K562 treated with DMSO at 1 percent for 12 hours (cell line): ENCODE data around the gene PRMT7. TPM values are rescaled to one million over a fixed set of nuclear protein-coding genes. Genes with fewer than 3 reads are reported as not detected.

Experiments
- total RNA-seq: library from RNA; unstranded; fragments of 300-600 nt; gene quantifications from 2 replicates; pipeline ENCODE4 v1.2.3, GENCODE V29; 2022; ENCODE audit not compliant: insufficient read depth

Gene PRMT7, protein sequence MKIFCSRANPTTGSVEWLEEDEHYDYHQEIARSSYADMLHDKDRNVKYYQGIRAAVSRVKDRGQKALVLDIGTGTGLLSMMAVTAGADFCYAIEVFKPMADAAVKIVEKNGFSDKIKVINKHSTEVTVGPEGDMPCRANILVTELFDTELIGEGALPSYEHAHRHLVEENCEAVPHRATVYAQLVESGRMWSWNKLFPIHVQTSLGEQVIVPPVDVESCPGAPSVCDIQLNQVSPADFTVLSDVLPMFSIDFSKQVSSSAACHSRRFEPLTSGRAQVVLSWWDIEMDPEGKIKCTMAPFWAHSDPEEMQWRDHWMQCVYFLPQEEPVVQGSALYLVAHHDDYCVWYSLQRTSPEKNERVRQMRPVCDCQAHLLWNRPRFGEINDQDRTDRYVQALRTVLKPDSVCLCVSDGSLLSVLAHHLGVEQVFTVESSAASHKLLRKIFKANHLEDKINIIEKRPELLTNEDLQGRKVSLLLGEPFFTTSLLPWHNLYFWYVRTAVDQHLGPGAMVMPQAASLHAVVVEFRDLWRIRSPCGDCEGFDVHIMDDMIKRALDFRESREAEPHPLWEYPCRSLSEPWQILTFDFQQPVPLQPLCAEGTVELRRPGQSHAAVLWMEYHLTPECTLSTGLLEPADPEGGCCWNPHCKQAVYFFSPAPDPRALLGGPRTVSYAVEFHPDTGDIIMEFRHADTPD
- total RNA-seq, result 42.4 and 57.2 TPM in 2 replicates

DNA sequence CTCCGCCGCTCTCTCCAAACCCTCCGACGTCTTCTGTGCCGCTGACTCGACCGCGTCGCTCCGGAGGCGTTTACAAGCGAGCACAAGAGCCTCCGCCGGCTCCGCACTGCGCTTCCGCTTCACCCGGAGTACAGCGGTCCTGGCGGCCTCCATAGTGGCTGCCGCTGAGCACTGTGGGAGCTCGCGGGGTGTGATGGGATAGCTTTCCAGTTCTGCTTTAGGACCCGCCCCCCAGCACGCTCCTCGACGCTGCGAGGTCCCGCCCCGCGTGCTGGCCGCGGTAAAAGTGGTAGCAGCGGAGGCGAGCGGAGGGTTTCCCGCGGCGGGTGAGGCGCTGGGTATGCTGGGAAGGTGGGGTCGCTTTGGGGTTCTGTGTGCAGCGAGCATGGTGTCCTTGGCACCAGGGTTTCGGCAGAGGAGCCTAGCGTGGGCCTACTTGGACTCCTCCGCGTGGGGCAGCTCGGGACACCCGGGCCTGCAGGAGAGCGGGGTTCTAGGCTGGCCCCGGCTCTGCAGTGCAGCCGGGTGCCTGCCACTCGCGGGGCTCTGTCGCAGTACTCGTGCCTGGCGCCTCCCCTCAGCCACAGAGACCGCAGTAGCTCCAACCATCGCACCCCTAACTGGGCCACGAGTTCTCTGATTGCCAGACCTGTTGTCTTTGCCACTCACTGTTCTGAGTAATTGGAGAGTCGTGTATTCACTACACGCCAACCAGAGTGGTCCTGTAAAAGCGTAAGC lies at the start of gene PRMT7, which contains the start of gene SLC7A6OS:
Gene PRMT7 (plus strand): TSS at position 246 of the 738 bp plus-strand sequence. CDS start 4,961 bp downstream, outside the sequence.
Gene SLC7A6OS (minus strand): TSS at position 173 of the 738 bp plus-strand sequence. CDS start 20 bp downstream, at position 153.

DNA sequence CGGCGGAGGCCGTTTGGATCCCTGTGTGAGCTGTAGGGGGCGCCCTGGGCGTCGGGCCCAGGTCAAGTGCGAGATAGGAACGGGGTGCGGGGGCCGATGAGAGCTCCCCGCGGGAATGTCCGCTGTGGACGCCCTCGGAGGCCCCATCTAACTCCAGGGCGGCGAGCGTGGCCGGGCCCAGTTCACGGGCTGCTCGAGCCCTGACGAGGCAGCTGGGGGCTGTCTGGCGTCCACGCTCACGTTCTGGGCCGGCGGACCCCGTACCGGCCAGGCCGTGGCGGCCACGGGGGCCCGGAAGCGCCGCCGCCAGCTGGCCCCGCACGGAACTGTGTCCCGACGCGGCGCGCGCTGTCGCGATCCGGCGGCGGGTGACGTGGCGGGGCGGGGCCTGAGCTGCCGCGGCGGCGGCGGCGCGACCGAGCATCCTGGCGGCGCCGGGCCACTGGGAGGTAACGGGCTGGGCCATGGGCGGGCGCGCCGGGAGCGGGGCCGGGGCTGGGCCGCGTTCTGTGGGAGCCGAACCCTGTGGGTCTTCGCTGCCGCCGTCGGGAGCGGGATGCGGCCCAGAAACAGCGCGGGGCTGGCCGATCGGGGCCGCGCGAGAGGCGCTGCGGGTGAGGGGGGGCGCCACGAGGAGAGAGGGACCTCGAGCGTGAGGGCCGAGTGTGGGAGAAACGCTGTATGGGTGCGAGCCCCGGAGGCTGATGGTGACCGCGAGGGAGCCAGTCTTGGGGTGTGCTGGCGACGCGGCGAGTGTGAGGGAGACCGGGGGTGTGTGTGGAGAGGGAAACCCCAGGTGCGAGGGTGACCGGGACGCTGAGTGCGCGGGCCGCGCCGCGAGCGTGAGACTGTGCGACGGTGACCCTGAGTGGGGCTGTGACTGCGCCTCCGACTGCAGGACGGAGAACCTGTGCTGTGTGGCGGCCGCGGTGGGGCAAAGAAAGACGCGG lies 46.4 kb upstream of the PRMT7 start, which contains the start of gene SLC7A6:
Gene SLC7A6 (plus strand): TSS at position 399 of the 950 bp plus-strand sequence. CDS start 10,201 bp downstream, outside the sequence.

Other genes with a start within 250 kb of the PRMT7 start
- 12.5 and 41.1 TPM in 2 replicates for gene NFATC3, start 225.6 kb upstream of the PRMT7 start, total RNA-seq
- not detected in 2 replicates for gene ESRP2, start 74.9 kb upstream of the PRMT7 start, total RNA-seq
- 32.1 and 40.4 TPM in 2 replicates for gene PLA2G15, start 65.6 kb upstream of the PRMT7 start, total RNA-seq
- gene SLC7A6, start 46.5 kb upstream of the PRMT7 start, total RNA-seq, result 5.4 and 23.3 TPM in 2 replicates
- gene SLC7A6OS, start 73 bp upstream of the PRMT7 start, total RNA-seq, result 7.8 and 17.5 TPM in 2 replicates
- gene SMPD3, start 137.5 kb downstream of the PRMT7 start, total RNA-seq, result 3.1 and 3.4 TPM in 2 replicates
- gene ZFP90, start 228.3 kb downstream of the PRMT7 start, total RNA-seq, result 1.6 and 7.9 TPM in 2 replicates